DND-41 (cell line): ENCODE results near the gene SPAST.

Source experiments
- EZH2 ChIP-seq: IDR thresholded peaks from 3 replicates; pipeline ENCODE4 v1.6.1; 2012; ENCODE audit warnings: borderline replicate concordance, low read depth, mild to moderate bottlenecking, moderate library complexity, low read length, inconsistent platforms; ENCODE audit not compliant: severe bottlenecking
- TF ChIP-seq, protein P1 (sequence below): IDR thresholded peaks from 2 replicates; pipeline ENCODE4 v1.5.1; 2012; ENCODE audit warnings: borderline replicate concordance, low read length, moderate library complexity, mild to moderate bottlenecking; ENCODE audit not compliant: poor library complexity, severe bottlenecking; ENCODE audit errors: extremely low read depth

DNA sequence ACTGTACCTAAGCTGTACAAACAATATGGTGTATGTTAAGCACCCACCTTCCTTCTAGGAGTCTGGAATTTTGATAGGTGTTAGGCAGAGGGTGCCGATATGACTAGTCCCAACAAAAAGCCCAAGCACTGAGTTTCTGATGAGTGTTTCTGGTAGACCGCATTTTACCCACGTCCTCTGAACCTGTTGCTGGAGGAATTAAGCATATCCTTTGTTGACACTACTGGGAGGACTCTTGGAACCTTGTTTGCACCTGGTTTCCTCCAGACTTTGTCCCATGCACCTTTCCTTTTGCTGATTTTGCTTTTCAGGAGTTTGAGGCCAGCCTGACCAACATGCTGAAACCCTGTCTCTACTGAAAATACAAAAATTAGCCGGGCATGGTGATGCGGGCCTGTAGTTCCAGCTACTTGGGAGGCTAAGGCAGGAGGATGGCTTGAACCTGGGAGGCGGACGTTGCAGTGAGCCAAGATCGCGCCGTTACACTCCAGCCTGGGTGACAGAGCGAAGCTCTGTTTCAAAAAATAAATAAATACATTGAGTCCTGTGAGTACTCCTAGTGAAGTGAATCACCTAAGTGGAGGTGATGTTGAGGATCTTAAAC is 11.4 kb upstream of the SPAST start:
- TF ChIP-seq, protein P1, sequence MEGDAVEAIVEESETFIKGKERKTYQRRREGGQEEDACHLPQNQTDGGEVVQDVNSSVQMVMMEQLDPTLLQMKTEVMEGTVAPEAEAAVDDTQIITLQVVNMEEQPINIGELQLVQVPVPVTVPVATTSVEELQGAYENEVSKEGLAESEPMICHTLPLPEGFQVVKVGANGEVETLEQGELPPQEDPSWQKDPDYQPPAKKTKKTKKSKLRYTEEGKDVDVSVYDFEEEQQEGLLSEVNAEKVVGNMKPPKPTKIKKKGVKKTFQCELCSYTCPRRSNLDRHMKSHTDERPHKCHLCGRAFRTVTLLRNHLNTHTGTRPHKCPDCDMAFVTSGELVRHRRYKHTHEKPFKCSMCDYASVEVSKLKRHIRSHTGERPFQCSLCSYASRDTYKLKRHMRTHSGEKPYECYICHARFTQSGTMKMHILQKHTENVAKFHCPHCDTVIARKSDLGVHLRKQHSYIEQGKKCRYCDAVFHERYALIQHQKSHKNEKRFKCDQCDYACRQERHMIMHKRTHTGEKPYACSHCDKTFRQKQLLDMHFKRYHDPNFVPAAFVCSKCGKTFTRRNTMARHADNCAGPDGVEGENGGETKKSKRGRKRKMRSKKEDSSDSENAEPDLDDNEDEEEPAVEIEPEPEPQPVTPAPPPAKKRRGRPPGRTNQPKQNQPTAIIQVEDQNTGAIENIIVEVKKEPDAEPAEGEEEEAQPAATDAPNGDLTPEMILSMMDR, result no peak
- no peak for TF ChIP-seq EZH2
